SK-N-MC (cell line): ENCODE results near the gene SLC6A15.

Source experiments
- EZH2 ChIP-seq: fragments of 200-600 bp; sonication (generic); IDR thresholded peaks from one replicate; pipeline ENCODE4 v1.6.1; 2017; ENCODE audit warnings: antibody characterized with exemption
- FOXP2 ChIP-seq: optimal IDR thresholded peaks from 2 replicates; pipeline ENCODE3; 2011; ENCODE audit warnings: mild to moderate bottlenecking, moderate library complexity; ENCODE audit not compliant: insufficient read depth; ENCODE audit errors: extremely low read length, control extremely low read depth
- POLR2AphosphoS5 ChIP-seq: IDR thresholded peaks from 2 replicates; pipeline ENCODE4 v1.6.1; 2012; ENCODE audit warnings: mild to moderate bottlenecking, low read depth, low read length, borderline replicate concordance

DNA sequence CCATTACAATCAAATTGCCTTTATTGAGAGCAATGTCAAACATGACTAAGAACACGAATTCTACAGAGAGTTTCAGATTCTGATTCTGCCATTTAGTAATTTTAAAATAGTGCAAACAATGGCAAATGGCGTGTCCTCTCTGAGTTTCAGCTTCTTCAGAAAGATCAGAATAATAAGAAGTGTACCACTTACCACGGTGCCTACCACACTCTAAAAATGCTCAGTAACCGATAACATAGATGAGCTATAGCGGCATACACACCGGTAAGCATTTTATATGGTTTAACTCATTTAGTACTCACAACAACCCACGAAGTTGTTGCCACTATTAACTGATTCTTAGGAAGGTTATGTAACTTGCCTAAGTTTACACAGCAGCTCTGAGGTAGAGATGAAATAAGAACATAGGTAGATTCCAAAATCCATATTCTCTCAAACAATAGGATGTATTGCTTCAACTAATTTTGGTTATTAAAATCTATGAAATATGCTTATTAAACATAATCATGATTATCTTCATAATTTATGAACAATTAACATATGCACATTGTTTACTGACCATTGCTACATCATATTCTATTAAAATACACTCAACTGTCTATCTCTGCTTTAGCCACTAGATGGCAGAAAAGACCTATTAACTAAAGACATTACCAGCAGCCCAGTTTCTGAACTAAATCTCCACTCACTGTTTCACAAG is 38.3 kb downstream of the SLC6A15 start:
- no peak for TF ChIP-seq POLR2AphosphoS5
- TF ChIP-seq EZH2 = no peak
- TF ChIP-seq FOXP2 = no peak
